ENCODE results near the gene UNC79. TPM values are rescaled to one million over a fixed set of nuclear protein-coding genes. Genes with fewer than 3 reads are reported as not detected.

The UNC79 gene
- under 0.01 TPM in 1 of 2 replicates, not detected in the other for total RNA-seq

DNA sequence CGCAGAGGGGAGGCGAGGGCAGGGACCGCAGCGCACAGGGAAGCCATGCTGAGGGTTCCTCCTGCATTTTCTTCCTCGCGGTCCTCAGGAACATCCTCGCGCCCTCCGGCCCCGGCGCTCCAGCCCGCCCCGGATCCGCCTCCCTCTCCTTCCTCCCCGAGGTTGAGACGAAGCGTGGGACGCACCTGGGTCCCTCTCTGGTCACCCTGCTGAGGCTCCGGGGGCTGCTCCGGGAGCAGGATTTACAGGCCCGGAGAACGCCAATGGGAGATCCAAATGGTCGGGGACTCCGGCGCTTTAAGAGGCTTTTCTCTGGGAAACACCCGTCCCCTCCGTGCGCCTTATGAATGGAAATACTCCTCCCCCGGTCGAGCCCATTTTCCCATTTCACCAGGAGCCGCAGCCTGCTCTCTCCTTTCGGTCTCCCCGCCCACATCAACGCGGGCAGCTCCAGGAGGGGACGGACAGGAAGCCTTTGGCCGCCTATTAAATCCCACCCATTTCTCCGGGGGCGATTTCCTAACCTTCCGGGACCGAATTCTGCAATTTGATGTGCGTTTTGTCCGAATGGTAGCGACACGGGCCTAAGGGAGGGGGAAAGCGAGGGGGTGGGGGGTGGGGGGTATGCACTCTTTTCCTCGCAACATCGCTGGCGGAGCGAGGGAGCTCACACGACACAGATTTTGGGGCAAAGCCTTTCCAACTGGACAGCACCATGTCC lies at the start of gene UNC79:
UNC79 (plus strand) TSS at position 625 of the 721 bp plus-strand sequence; CDS start at position 716, 91 bp downstream.

Small RNA genes within 50 kb of the gene (small RNA-seq; reads per million reads assigned to genes)
- gene RF00019 (not detected), gene RF02271 (not detected), gene RNU6-1258P (not detected)

Other genes with a start within 250 kb of the UNC79 start
- gene MOAP1, start 246.0 kb upstream of the UNC79 start, total RNA-seq, result 14.6 and 15.7 TPM in 2 replicates
- gene LYSET, start 245.6 kb upstream of the UNC79 start, total RNA-seq, result 14.4 and 14.8 TPM in 2 replicates
- gene GON7, start 223.9 kb upstream of the UNC79 start, total RNA-seq, result 26.4 and 29.5 TPM in 2 replicates
- 38.0 and 44.4 TPM in 2 replicates for gene UBR7, start 223.7 kb upstream of the UNC79 start, total RNA-seq
- 50.5 and 55.3 TPM in 2 replicates for gene BTBD7, start 97.9 kb upstream of the UNC79 start, total RNA-seq
- gene COX8C, start 83.8 kb upstream of the UNC79 start, total RNA-seq, result not detected in 2 replicates

All from thoracic aorta endothelial cell (primary cell).